Activated CD4-positive, alpha-beta T cell treated with anti-CD3 and anti-CD28 coated beads, Interleukin-10, Interleukin-2, amounts not matched to agents 100 ng/mL and 50 ng/mL, durations not matched to agents 16 hours and 8 hours (primary cell): ENCODE data around the gene MRPL43.

ENCODE experiments used
- DNase-seq: peaks from one replicate; pipeline ENCODE4 v3.0.0-alpha.2; 2020

MRPL43 gene

GRCh38 chr10:101018600-101019439, 31.5 kb upstream of the MRPL43 start:
- peak; percentile 85 for DNase-seq

GRCh38 chr10:101018118-101018599, 30.9 kb upstream of the MRPL43 start:
- no peak for DNase-seq

GRCh38 chr10:101016814-101017213, 29.5 kb upstream of the MRPL43 start:
- DNase-seq, result no peak

- no peak for DNase-seq
Measured at GRCh38 chr10:101015582-101015973, 28.3 kb upstream of the MRPL43 start.

GRCh38 chr10:101014966-101015581, 27.8 kb upstream of the MRPL43 start:
- peak; percentile 54 for DNase-seq

GRCh38 chr10:101014230-101014884, 27.1 kb upstream of the MRPL43 start:
- peak; percentile 78 for DNase-seq

GRCh38 chr10:101013365-101013825, 26.1 kb upstream of the MRPL43 start:
- no peak for DNase-seq

- peak; percentile 90 for DNase-seq
Measured at GRCh38 chr10:101012525-101013364, 25.4 kb upstream of the MRPL43 start.

GRCh38 chr10:101011517-101012423, 24.5 kb upstream of the MRPL43 start:
- no peak for DNase-seq

- DNase-seq, result no peak
Measured at GRCh38 chr10:101010329-101010728, 23.0 kb upstream of the MRPL43 start.

- no peak for DNase-seq
Measured at GRCh38 chr10:101008823-101009423, 21.6 kb upstream of the MRPL43 start.

- DNase-seq, result no peak
Measured at GRCh38 chr10:101007915-101008822, 20.9 kb upstream of the MRPL43 start.

- no peak for DNase-seq
Measured at GRCh38 chr10:101007099-101007711, 19.9 kb upstream of the MRPL43 start.

- DNase-seq, result no peak
Measured at GRCh38 chr10:101006593-101007098, 19.3 kb upstream of the MRPL43 start.

GRCh38 chr10:101005869-101006567, 18.7 kb upstream of the MRPL43 start:
- DNase-seq, result no peak

GRCh38 chr10:101005361-101005760, 18.1 kb upstream of the MRPL43 start:
- no peak for DNase-seq

- no peak for DNase-seq
Measured at GRCh38 chr10:101003639-101004206, 16.4 kb upstream of the MRPL43 start.

GRCh38 chr10:101002456-101002855, 15.2 kb upstream of the MRPL43 start:
- DNase-seq, result no peak
